Stomach (tissue), 9 donors: ENCODE data around the gene ZDHHC7. TPM values are rescaled to one million over a fixed set of nuclear protein-coding genes. Genes with fewer than 3 reads are reported as not detected.

Experiments used
- DNase-seq, 2 donors: peaks; one replicate each; pipeline versions ENCODE4 v3.0.0 to v3.0.0-alpha.2; 2013 to 2019
- H3K27ac ChIP-seq, 5 donors: fragments of 200-600 bp in 4 of 5; sonication (generic) in 4 of 5; one replicate each; pipeline ENCODE4 v1.5.1; 2013 to 2019; ENCODE audit warnings: mild to moderate bottlenecking in 1 of 5, moderate library complexity in 1 of 5
- H3K27me3 ChIP-seq, 3 donors: fragments of 200-600 bp; sonication (generic); one replicate each; pipeline ENCODE4 v1.5.1; 2017 to 2019; ENCODE audit warnings: mixed run types in 1 of 3
- H3K36me3 ChIP-seq, 4 donors: fragments of 200-600 bp; sonication (generic); 1 replicate in 3 of 4; 2 replicates in 1 of 4; pipeline ENCODE4 v1.5.1; 2016 to 2019
- H3K4me1 ChIP-seq, 4 donors: fragments of 200-600 bp; sonication (generic); one replicate each; pipeline ENCODE4 v1.5.1; 2016 to 2019
- H3K4me3 ChIP-seq, 4 donors: fragments of 200-600 bp; sonication (generic) in 3 of 4; one replicate each; pipeline ENCODE4 v1.5.1; 2016 to 2019; ENCODE audit warnings: mild to moderate bottlenecking in 1 of 4
- H3K9me3 ChIP-seq, 4 donors: fragments of 200-600 bp; sonication (generic); one replicate each; pipeline ENCODE4 v1.5.1; 2016 to 2019
- EP300 ChIP-seq: sonication (generic); formaldehyde crosslinking; IDR thresholded peaks from one replicate; pipeline ENCODE4 v1.6.1; 2017; ENCODE audit warnings: antibody characterized with exemption
- POLR2A ChIP-seq, 4 donors: fragments of 450-650 bp; IDR thresholded peaks; one replicate each; pipeline ENCODE4 v1.6.1; 2016; ENCODE audit warnings: antibody characterized with exemption in 4 of 4, control low read depth in 2 of 4, mild to moderate bottlenecking in 1 of 4, moderate library complexity in 1 of 4
- POLR2AphosphoS5 ChIP-seq, 3 donors: sonication (generic); formaldehyde crosslinking; IDR thresholded peaks; one replicate each; pipeline ENCODE4 v1.6.1; 2016; ENCODE audit warnings: antibody characterized with exemption in 3 of 3
- WGBS, 5 donors: extraction: QIAGEN DNeasy Blood & Tissue Kit in 3 of 5; methylation state at CpG; one replicate each; pipeline versions ENCODE4 v1.1.5 to v1.1.7; 2013 to 2018; 5-methylcytosine and 5-hydroxymethylcytosine counted together
- intact Hi-C: fragments of 100-400 bp; cut with DNase I; formaldehyde crosslinking; loops from one replicate; pipeline ENCODE4 v1.15.1; 2023; ENCODE audit warnings: low total_unique reads
- polyA plus RNA-seq, 3 donors: library from polyadenylated mRNA; stranded (reverse); fragments of 200-250 nt; gene quantifications; one replicate each; pipeline ENCODE4 v1.2.3, GENCODE V29; 2013
- total RNA-seq, 5 donors: library from RNA; depleted of rRNA; stranded (reverse); fragments of >200 nt; gene quantifications; one replicate each; pipeline versions ENCODE4 v1.1.0 to v1.2.3, GENCODE V29; 2014 to 2016
- TF ChIP-seq, protein P1 (sequence below), 7 experiments: fragments of 450-650 bp in 4 of 7; fragments of 200-600 bp in 3 of 7; sonication (generic) in 3 of 7; IDR thresholded peaks; one replicate each; pipeline ENCODE4 v1.5.1; 2016 to 2019; ENCODE audit warnings: antibody characterized with exemption in 7 of 7, control low read depth in 2 of 7, mild to moderate bottlenecking in 1 of 7
- donor health status: healthy with polysubstance abuse.
- donor health status: Bipolar disorder and iron deficiency.
- donor health status: healthy.

Gene ZDHHC7
- total and polyA plus RNA-seq, 8 donors, result 15.0 to 358 (median 56.2) TPM

DNA sequence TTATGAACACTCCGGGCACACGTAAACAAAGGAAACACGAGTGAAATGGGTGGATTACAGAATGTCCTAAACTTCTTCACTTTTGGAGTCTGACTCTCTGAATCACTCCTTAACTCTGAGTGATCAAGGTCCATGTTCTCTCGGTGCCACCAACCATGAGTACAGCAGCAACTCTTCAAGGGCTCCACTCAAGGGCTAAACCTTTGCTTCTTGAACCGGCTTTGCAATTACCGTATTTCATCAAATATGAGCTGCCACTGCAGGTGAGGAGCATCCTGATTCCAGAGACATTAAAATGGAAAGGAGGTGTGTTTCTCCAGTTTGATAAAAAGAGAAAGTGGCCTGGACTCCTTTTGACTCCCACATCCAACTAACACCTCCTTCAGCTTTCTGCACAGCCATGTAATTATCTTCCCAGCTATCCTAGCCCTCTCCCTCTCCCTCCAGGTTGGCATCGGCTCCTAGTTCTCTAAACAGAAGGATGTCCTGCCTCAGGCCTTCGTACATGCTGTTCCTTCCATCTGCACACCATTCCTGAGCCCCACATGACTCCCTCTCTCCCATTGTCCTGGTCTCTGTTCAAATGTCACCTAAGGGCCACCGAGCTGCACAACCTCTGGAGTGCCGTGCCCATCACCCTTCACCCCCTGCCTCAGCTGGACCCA is 61.4 kb downstream of the ZDHHC7 start:
- H3K9me3 ChIP-seq, result no peaks in the 10 kb centered on the region
- H3K4me3 ChIP-seq, result no peak overlapping the region
- peaks cover 9 to 27% (median 19%) of the 10 kb centered on the region in 4 donors for H3K4me1 ChIP-seq
- no peaks in the 10 kb centered on the region for H3K27me3 ChIP-seq
- no peaks in the 10 kb centered on the region for H3K36me3 ChIP-seq
- DNase-seq, result no peak
- intact Hi-C loops, result loop anchor here (5.0 kb wide), 1 partner anchor 198 kb away; no protein-coding TSS in a partner anchor
- TF ChIP-seq, protein P1, sequence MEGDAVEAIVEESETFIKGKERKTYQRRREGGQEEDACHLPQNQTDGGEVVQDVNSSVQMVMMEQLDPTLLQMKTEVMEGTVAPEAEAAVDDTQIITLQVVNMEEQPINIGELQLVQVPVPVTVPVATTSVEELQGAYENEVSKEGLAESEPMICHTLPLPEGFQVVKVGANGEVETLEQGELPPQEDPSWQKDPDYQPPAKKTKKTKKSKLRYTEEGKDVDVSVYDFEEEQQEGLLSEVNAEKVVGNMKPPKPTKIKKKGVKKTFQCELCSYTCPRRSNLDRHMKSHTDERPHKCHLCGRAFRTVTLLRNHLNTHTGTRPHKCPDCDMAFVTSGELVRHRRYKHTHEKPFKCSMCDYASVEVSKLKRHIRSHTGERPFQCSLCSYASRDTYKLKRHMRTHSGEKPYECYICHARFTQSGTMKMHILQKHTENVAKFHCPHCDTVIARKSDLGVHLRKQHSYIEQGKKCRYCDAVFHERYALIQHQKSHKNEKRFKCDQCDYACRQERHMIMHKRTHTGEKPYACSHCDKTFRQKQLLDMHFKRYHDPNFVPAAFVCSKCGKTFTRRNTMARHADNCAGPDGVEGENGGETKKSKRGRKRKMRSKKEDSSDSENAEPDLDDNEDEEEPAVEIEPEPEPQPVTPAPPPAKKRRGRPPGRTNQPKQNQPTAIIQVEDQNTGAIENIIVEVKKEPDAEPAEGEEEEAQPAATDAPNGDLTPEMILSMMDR (IDR thresholded peaks at IDR 0.05), result no peak
- 65 to 73% (median 68%) methylated on average over 10 of the region's 10 CpGs for WGBS, 5 donors
- H3K27ac ChIP-seq, result no peak overlapping the region

GRCh38 chr16:84948851-84949610 is 62.3 kb downstream of the ZDHHC7 start:
- Histone ChIP-seq H3K9me3 (no peaks in the 10 kb centered on the region), H3K27me3 (no peaks in the 10 kb centered on the region), H3K27ac (no peak overlapping the region), H3K4me3 (no peak overlapping the region), H3K4me1 (peaks cover 9 to 27% (median 19%) of the 10 kb centered on the region in 4 donors), H3K36me3 (no peaks in the 10 kb centered on the region)
- WGBS, 5 donors, result 52 to 72% (median 63%) methylated on average over 9 to 10 of the region's 10 CpGs
- DNase-seq, result no peak
- intact Hi-C loops, result no loop called here
- no peak for TF ChIP-seq EP300

DNA sequence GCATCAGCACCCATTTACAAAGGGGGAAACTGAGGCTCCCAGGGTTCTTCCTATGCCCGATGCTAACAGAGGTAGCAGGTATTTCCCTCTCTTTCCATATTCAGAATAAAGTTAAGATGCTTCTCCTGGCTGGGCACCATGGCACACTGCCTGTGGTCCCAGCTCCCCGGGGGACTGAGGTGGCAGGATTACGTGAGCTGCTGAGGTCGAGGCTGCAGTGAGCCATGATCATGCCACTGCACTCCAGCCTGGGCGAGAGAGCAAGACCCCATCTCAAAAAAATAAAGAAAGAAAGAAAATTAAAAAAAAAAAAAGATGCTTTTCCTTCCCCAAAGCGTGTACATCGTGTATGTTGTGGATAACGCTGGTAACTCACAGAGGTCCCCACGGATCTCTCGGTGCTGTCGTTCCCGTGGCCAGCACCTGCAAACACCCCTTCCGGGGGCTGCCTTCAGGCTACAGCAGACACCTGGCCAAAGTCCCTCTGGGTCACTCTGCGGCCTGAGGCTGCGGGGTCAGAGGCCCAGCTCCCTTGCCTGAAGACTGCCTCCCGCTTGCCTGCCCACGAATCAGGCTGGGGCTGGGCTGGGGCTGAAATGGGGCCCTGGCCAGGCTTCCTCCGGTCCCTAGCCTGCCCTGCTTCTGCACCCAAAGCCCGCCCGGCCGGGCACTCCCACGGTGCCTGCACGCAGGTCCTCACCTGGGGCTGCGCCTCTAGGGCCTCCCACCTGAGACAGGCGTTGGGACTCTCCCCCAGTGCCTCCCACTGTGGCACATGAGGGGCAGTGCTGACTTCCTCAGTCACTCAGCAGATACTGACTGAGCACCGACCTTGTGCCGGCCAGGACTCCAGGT is 63.1 kb downstream of the ZDHHC7 start:
- intact Hi-C loops, result no loop called here
- 76 to 88% (median 79%) methylated on average over 19 to 27 of the region's 27 CpGs for WGBS, 5 donors
- no peak overlapping the region for H3K4me3 ChIP-seq

GRCh38 chr16:84947022-84947421 is 64.3 kb downstream of the ZDHHC7 start:
- H3K27ac ChIP-seq, result no peak overlapping the region
- no peaks in the 10 kb centered on the region for H3K9me3 ChIP-seq
- TF ChIP-seq, protein P1 (IDR thresholded peaks at IDR 0.05), result no peak
- TF ChIP-seq EP300 (no peak), POLR2A (IDR thresholded peaks at IDR 0.05) (no peak), POLR2AphosphoS5 (IDR thresholded peaks at IDR 0.05) (no peak)
- H3K4me1 ChIP-seq, result peaks cover 0 to 10% (median 7%) of the 10 kb centered on the region in 4 donors
- 52 to 74% (median 58%) methylated on average over 9 of the region's 9 CpGs for WGBS, 5 donors
- intact Hi-C loops, result no loop called here
- no peaks in the 10 kb centered on the region for H3K27me3 ChIP-seq
- H3K36me3 ChIP-seq, result no peaks in the 10 kb centered on the region
- no peak for DNase-seq
- H3K4me3 ChIP-seq, result no peak overlapping the region

More for the DNA sequence above, 63.1 kb downstream of the ZDHHC7 start:
- H3K9me3 ChIP-seq, result no peaks in the 10 kb centered on the region
- H3K27me3 ChIP-seq, result no peaks in the 10 kb centered on the region
- H3K4me1 ChIP-seq, result peaks cover 9 to 22% (median 15%) of the 10 kb centered on the region in 4 donors
- DNase-seq, result no peak
- TF ChIP-seq, protein P1 (IDR thresholded peaks at IDR 0.05), result no peak
- TF ChIP-seq EP300 (no peak), POLR2AphosphoS5 (IDR thresholded peaks at IDR 0.05) (no peak), POLR2A (IDR thresholded peaks at IDR 0.05) (no peak)
- no peak overlapping the region for H3K27ac ChIP-seq
- H3K36me3 ChIP-seq, result no peaks in the 10 kb centered on the region
